Measurements from ENCODE around the gene PRIM2. TPM values are rescaled to one million over a fixed set of nuclear protein-coding genes. Genes with fewer than 3 reads are reported as not detected.
"Not testable (repeated sequence)": the region's sequence is repeated elsewhere in the genome, so short reads cannot be mapped to it uniquely, and the experiment has no call there.

The PRIM2 gene
- polyA plus RNA-seq, 1 donor from 2014 or later = 10.0 TPM

- H3K4me3 ChIP-seq (ENCODE audit: low read length); H3K9me3 ChIP-seq (ENCODE audit: low read length); H3F3A ChIP-seq (ENCODE audit: insufficient read depth, low read length, poor library complexity, severe bottlenecking); H3K9me2 ChIP-seq (ENCODE audit: insufficient read depth, low read length); H3K9ac ChIP-seq (ENCODE audit: low read length); H3K36me3 ChIP-seq (ENCODE audit: insufficient read depth, low read length); H3K27me3 ChIP-seq (ENCODE audit: insufficient read depth, low read depth, low read length); H3K27ac ChIP-seq (ENCODE audit: low read length); H3K79me2 ChIP-seq (replicated peaks; ENCODE audit: insufficient read depth, low read length); H4K20me1 ChIP-seq (ENCODE audit: insufficient read depth); H3K4me2 ChIP-seq (ENCODE audit: low read length); H2AFZ ChIP-seq (ENCODE audit: low read depth, low read length): not testable (repeated sequence)
Observed at GRCh38 chr6:57274113-57274824, 43.2 kb upstream of the PRIM2 start.

- H3K27me3 ChIP-seq (ENCODE audit: insufficient read depth, low read depth, low read length) = no peaks in the 10 kb centered on the region
- no peak for TF ChIP-seq SMC3 (conservative IDR thresholded peaks at IDR 0.05; ENCODE audit: poor library complexity)
- TF ChIP-seq POLR2AphosphoS5 (IDR thresholded peaks at IDR 0.05) = no peak
- TF ChIP-seq RAD21 (conservative IDR thresholded peaks at IDR 0.05) = no peak
- H3K9ac ChIP-seq (ENCODE audit: low read length) = no peak overlapping the region
- no peaks in the 10 kb centered on the region for H3K9me3 ChIP-seq (ENCODE audit: low read length)
- H3K36me3 ChIP-seq (ENCODE audit: insufficient read depth, low read length) = no peaks in the 10 kb centered on the region
- no peaks in the 10 kb centered on the region for H3F3A ChIP-seq (ENCODE audit: insufficient read depth, low read length, poor library complexity, severe bottlenecking)
- H3K79me2 ChIP-seq (replicated peaks; ENCODE audit: insufficient read depth, low read length) = no peaks in the 10 kb centered on the region
- no peak overlapping the region for H3K4me2 ChIP-seq (ENCODE audit: low read length)
- no peaks in the 10 kb centered on the region for H3K9me2 ChIP-seq (ENCODE audit: insufficient read depth, low read length)
- H3K27ac ChIP-seq (ENCODE audit: low read length) = no peak overlapping the region
- H2AFZ ChIP-seq (ENCODE audit: low read depth, low read length) = no peak overlapping the region
- H3K4me3 ChIP-seq (ENCODE audit: low read length) = no peak overlapping the region
- no peaks in the 10 kb centered on the region for H4K20me1 ChIP-seq (ENCODE audit: insufficient read depth)
Observed at GRCh38 chr6:57275384-57275783, 42.0 kb upstream of the PRIM2 start.

- Histone ChIP-seq H3K4me2 (ENCODE audit: low read length) (no peak overlapping the region), H3K27ac (ENCODE audit: low read length) (no peak overlapping the region), H3K9me3 (ENCODE audit: low read length) (no peaks in the 10 kb centered on the region), H3K36me3 (ENCODE audit: insufficient read depth, low read length) (no peaks in the 10 kb centered on the region), H3F3A (ENCODE audit: insufficient read depth, low read length, poor library complexity, severe bottlenecking) (no peaks in the 10 kb centered on the region), H4K20me1 (ENCODE audit: insufficient read depth) (no peaks in the 10 kb centered on the region), H3K27me3 (ENCODE audit: insufficient read depth, low read depth, low read length) (no peaks in the 10 kb centered on the region), H3K79me2 (replicated peaks; ENCODE audit: insufficient read depth, low read length) (no peaks in the 10 kb centered on the region), H3K9me2 (ENCODE audit: insufficient read depth, low read length) (no peaks in the 10 kb centered on the region), H2AFZ (ENCODE audit: low read depth, low read length) (no peak overlapping the region), H3K9ac (ENCODE audit: low read length) (no peak overlapping the region), H3K4me3 (ENCODE audit: low read length) (no peak overlapping the region)
- no peak for TF ChIP-seq CTCF (IDR thresholded peaks at IDR 0.05; ENCODE audit: poor library complexity, severe bottlenecking)
- no peak for TF ChIP-seq RAD21 (conservative IDR thresholded peaks at IDR 0.05)
- TF ChIP-seq POLR2AphosphoS5 (IDR thresholded peaks at IDR 0.05) = no peak
- no peak for TF ChIP-seq MXI1 (conservative IDR thresholded peaks at IDR 0.05; ENCODE audit: poor library complexity, severe bottlenecking)
- no peak for TF ChIP-seq EP300 (conservative IDR thresholded peaks at IDR 0.05; ENCODE audit: poor library complexity, severe bottlenecking)
- TF ChIP-seq SMC3 (conservative IDR thresholded peaks at IDR 0.05; ENCODE audit: poor library complexity) = no peak
- no peak for TF ChIP-seq REST (IDR thresholded peaks at IDR 0.05; ENCODE audit: borderline replicate concordance)
- no peak for TF ChIP-seq EZH2 (IDR thresholded peaks at IDR 0.05; ENCODE audit: borderline replicate concordance, insufficient read depth, low read length, poor library complexity, severe bottlenecking)
- no peak for TF ChIP-seq TAF1 (IDR thresholded peaks at IDR 0.05; ENCODE audit: low read depth)
Observed at GRCh38 chr6:57276946-57277345, 40.5 kb upstream of the PRIM2 start.

All from neural cell (in vitro differentiated cells).